IPS-18a (cell line): ENCODE measurements around the gene MYO7B.

ENCODE experiments used
- H3K27ac ChIP-seq: one replicate; pipeline ENCODE4 v1.5.1; 2013; ENCODE audit warnings: low read length
- H3K27me3 ChIP-seq: one replicate; pipeline ENCODE4 v1.6.1; 2013; ENCODE audit warnings: mild to moderate bottlenecking, low read length; ENCODE audit not compliant: control insufficient read depth, insufficient read depth
- H3K36me3 ChIP-seq: one replicate; pipeline ENCODE4 v1.6.1; 2013; ENCODE audit warnings: low read depth, low read length; ENCODE audit not compliant: control insufficient read depth
- H3K4me1 ChIP-seq: one replicate; pipeline ENCODE4 v1.6.1; 2013; ENCODE audit warnings: low read depth, low read length; ENCODE audit not compliant: control insufficient read depth
- H3K4me3 ChIP-seq: one replicate; pipeline ENCODE4 v1.5.1; 2013; ENCODE audit warnings: low read length
- H3K9ac ChIP-seq: one replicate; pipeline ENCODE4 v1.6.1; 2013; ENCODE audit warnings: mild to moderate bottlenecking, low read length, moderate library complexity
- H3K9me3 ChIP-seq: one replicate; pipeline ENCODE4 v1.6.1; 2013; ENCODE audit warnings: low read depth, low read length; ENCODE audit not compliant: control insufficient read depth

Gene MYO7B

GRCh38 chr2:127649100-127649611 is 113.7 kb downstream of the MYO7B start:
- Histone ChIP-seq H3K27ac (no peak overlapping the region), H3K9me3 (no peaks in the 10 kb centered on the region), H3K36me3 (no peaks in the 10 kb centered on the region), H3K9ac (no peak overlapping the region), H3K4me1 (no peaks in the 10 kb centered on the region), H3K27me3 (no peaks in the 10 kb centered on the region), H3K4me3 (no peak overlapping the region)

GRCh38 chr2:127649684-127650040 is 114.2 kb downstream of the MYO7B start:
- H3K4me3 ChIP-seq = no peak overlapping the region
- no peaks in the 10 kb centered on the region for H3K36me3 ChIP-seq
- no peak overlapping the region for H3K27ac ChIP-seq
- no peak overlapping the region for H3K9ac ChIP-seq
- H3K4me1 ChIP-seq = no peaks in the 10 kb centered on the region
- no peaks in the 10 kb centered on the region for H3K27me3 ChIP-seq
- no peaks in the 10 kb centered on the region for H3K9me3 ChIP-seq

GRCh38 chr2:127650041-127650784 is 114.7 kb downstream of the MYO7B start:
- Histone ChIP-seq H3K9me3 (no peaks in the 10 kb centered on the region), H3K9ac (no peak overlapping the region), H3K36me3 (no peaks in the 10 kb centered on the region), H3K4me3 (no peak overlapping the region), H3K27ac (no peak overlapping the region), H3K4me1 (no peaks in the 10 kb centered on the region), H3K27me3 (no peaks in the 10 kb centered on the region)

GRCh38 chr2:127650785-127651380 is 115.4 kb downstream of the MYO7B start:
- no peaks in the 10 kb centered on the region for H3K9me3 ChIP-seq
- H3K27me3 ChIP-seq = no peaks in the 10 kb centered on the region
- H3K36me3 ChIP-seq = no peaks in the 10 kb centered on the region
- H3K4me1 ChIP-seq = no peaks in the 10 kb centered on the region
- H3K9ac ChIP-seq = no peak overlapping the region
- H3K27ac ChIP-seq = no peak overlapping the region
- H3K4me3 ChIP-seq = no peak overlapping the region

GRCh38 chr2:127651381-127651809 is 115.9 kb downstream of the MYO7B start:
- no peak overlapping the region for H3K27ac ChIP-seq
- no peaks in the 10 kb centered on the region for H3K4me1 ChIP-seq
- no peak overlapping the region for H3K9ac ChIP-seq

GRCh38 chr2:127651971-127652550 is 116.6 kb downstream of the MYO7B start:
- Histone ChIP-seq H3K36me3 (no peaks in the 10 kb centered on the region), H3K27me3 (no peaks in the 10 kb centered on the region), H3K4me1 (no peaks in the 10 kb centered on the region), H3K4me3 (no peak overlapping the region), H3K9ac (no peak overlapping the region), H3K9me3 (no peaks in the 10 kb centered on the region), H3K27ac (no peak overlapping the region)

More at GRCh38 chr2:127651381-127651809, 115.9 kb downstream of the MYO7B start:
- Histone ChIP-seq H3K27me3 (no peaks in the 10 kb centered on the region), H3K9me3 (no peaks in the 10 kb centered on the region), H3K4me3 (no peak overlapping the region), H3K36me3 (no peaks in the 10 kb centered on the region)

- Histone ChIP-seq H3K27ac (no peak overlapping the region), H3K27me3 (no peaks in the 10 kb centered on the region), H3K36me3 (no peaks in the 10 kb centered on the region), H3K4me1 (no peaks in the 10 kb centered on the region), H3K9me3 (no peaks in the 10 kb centered on the region), H3K4me3 (no peak overlapping the region), H3K9ac (no peak overlapping the region)
Observed at GRCh38 chr2:127652786-127653357, 117.4 kb downstream of the MYO7B start.

- Histone ChIP-seq H3K27me3 (no peaks in the 10 kb centered on the region), H3K9me3 (no peaks in the 10 kb centered on the region), H3K4me1 (no peaks in the 10 kb centered on the region), H3K27ac (no peak overlapping the region), H3K36me3 (no peaks in the 10 kb centered on the region), H3K4me3 (no peak overlapping the region), H3K9ac (no peak overlapping the region)
Observed at GRCh38 chr2:127653421-127654083, 118.1 kb downstream of the MYO7B start.

- Histone ChIP-seq H3K4me1 (no peaks in the 10 kb centered on the region), H3K27ac (no peak overlapping the region)
Observed at GRCh38 chr2:127654084-127654837, 118.8 kb downstream of the MYO7B start.

GRCh38 chr2:127654838-127655175 is 119.3 kb downstream of the MYO7B start:
- H3K4me1 ChIP-seq = no peaks in the 10 kb centered on the region
- H3K9me3 ChIP-seq = no peaks in the 10 kb centered on the region
- no peaks in the 10 kb centered on the region for H3K27me3 ChIP-seq
- H3K4me3 ChIP-seq = no peak overlapping the region
- no peaks in the 10 kb centered on the region for H3K36me3 ChIP-seq
- H3K27ac ChIP-seq = no peak overlapping the region
- no peak overlapping the region for H3K9ac ChIP-seq

More at GRCh38 chr2:127654084-127654837, 118.8 kb downstream of the MYO7B start:
- no peaks in the 10 kb centered on the region for H3K9me3 ChIP-seq
- H3K36me3 ChIP-seq = no peaks in the 10 kb centered on the region
- H3K27me3 ChIP-seq = no peaks in the 10 kb centered on the region
- H3K4me3 ChIP-seq = no peak overlapping the region
- no peak overlapping the region for H3K9ac ChIP-seq
